GM21737 (cell line): ENCODE results near the gene FAM120B.
"Not testable (repeated sequence)": the region's sequence is repeated elsewhere in the genome, so short reads cannot be mapped to it uniquely, and the experiment has no call there.

ENCODE experiments used
- ATAC-seq: cut with Tn5 transposase; IDR thresholded peaks from one replicate; pipeline ENCODE4 v1.9.1; 2021; ENCODE audit warnings: mild to moderate bottlenecking, moderate library complexity; ENCODE audit not compliant: unreplicated experiment

Gene FAM120B

DNA sequence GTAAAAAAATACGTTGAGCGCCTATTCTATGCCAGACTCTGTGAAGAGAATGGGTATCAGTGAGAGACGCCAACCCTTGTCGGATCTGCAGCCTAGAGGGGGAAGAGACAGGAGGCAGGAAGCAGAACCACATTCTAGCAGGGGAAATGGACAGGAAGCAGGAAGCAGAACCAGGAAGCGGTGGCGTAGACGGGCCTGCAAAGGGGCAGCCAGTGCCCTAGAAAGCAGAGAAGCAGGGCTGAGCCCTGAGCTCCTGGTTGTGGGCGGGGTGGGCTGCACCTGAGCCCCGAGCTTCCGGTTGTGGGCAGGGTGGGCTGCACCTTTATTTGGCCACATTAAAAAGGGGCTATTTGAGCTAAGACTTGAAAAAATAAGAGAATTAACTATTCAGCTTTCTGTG lies 71.9 kb downstream of the FAM120B start:
- no peak for ATAC-seq

DNA sequence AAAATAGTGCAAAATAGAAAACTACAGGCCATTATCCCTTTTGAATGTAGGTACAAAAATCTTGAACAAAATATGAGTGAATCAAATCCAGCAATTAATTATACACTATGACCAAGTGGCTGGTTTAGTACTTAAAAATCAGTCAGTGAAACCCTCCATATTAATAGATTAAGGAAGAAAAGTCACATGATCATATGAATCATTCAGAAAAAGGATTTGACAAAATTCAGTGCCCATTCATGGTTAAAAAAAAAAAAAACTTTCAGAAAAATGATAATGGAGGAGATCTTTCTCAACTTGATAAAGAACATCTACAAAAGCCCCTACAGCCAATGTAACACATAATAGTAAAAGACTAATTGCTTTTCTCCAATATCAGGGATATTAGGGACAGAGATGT lies 75.0 kb downstream of the FAM120B start:
- no peak for ATAC-seq

DNA sequence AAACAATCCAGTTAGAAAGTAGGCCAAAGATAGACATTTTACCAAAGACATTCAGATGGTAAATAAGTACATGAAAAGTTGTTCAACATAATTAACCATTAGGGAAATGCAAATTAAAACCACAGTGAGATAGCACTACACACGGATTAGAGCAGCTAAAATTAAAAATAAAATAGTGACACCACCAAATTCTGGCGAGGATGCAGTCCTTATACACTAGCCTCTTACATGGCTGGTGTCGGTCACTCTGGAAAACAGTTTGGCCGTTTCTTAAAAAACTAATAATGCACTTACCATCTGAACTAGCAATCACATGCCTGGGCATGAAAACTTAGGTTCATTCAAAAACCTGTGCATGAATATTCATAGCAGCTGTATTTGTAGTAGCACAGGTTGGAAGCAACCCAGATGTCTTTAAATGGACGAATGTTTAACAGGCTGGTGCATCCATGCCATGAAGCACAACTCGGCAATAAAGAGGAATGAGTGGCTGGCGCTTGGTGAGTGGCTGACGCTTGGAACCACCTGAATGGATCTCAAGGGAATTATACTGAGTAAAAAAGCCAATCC lies 77.0 kb downstream of the FAM120B start:
- no peak for ATAC-seq

DNA sequence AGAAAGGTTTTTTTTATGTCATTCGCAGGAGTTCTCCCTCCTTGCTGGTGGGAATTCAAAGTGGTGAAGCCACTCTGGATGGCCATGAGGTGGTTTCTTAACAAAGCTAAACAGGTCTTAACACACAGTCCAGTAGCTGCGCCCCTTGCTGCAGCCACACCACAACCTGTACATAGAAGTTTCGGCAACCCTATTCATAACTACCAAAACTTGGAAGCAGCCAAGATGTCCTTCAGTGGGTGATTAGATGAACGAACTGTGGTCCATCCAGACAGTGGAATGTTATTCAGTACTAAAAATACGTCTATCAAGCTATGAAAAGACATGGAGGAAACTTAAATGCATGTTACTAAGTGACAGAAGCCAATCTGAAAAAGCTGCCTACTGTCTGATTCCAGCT lies 78.9 kb downstream of the FAM120B start:
- no peak for ATAC-seq

DNA sequence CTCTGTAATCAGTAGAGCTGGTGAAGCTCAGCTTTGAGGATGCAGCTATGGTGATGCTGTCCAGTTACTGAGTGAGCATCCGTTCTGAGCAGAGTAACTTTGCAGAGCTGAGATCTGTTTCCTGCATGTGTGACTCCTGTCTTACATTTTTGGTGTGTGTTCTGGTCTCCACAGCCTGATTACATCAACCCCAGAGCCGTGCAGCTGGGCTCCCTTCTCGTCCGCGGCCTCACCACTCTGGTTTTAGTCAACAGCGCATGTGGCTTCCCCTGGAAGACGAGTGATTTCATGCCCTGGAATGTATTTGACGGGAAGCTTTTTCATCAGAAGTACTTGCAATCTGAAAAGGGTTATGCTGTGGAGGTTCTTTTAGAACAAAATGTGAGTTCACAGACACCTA lies 81.6 kb downstream of the FAM120B start:
- no peak for ATAC-seq

DNA sequence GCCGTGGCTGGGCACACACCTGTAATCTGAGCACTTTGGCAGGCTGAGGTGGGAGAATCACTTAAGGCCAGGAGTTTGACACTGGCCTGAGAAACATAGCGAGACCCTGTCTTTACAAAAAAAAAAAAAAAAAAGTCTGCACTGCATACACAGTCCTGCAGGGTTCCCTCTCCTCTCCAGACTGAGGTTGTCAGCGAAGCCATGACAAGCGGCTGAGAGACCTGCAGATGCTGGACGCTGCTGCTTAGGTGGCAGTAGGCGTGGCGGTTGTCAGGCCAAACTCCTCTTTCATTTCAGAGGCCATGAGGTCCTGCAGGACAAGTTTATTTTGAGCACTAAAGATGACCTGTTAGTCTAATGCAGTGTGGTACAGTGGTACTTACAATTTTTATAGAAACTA lies 86.5 kb downstream of the FAM120B start:
- no peak for ATAC-seq

DNA sequence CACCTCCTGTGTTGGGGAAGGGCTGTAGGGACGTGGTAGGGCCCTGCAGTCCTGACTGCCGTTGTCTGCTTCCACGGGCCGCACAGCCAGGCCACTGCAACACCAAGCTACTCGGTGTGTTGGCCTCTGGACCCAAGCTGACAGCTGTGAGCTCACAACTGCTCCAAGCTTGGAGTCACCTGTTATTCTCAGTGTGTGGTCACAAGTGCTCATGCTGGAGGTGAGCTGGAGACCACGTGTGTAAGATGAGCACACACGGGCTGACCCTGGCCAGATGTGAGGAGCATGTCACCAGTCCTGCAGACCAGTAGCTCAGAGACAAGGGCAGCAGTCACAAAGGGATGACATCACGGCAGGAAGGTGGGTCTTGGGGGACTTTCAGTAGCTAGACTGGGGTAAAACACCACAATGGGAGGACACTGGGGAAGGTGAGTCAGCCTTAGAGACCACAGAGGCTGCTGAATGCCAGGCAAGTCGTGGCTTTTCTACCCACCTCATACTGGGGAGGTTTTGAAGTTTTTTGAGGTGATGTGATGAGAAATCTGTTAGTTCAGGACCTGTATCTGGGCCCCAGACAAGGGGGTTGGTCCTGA lies 87.3 kb downstream of the FAM120B start:
- ATAC-seq, result no peak

DNA sequence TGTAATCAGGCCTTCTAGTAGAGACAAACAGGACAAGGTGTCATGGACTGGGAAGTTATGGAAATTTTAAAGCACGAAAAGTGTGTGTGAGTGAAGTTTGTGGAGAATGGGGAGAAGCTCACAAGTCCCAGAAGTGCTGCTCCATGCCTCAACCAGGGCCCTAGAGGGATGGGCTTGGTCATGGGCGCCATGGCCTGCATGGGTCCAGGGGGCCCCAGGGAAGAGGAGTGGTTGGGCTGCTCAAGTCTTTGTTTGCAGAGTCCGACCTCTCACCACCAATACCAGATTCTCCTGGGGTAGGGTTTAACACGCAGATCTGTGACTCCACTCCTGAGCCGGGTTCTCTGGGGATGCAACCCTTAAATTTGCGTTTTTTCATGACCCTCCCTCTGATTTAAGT lies 88.4 kb downstream of the FAM120B start:
- ATAC-seq, result no peak

DNA sequence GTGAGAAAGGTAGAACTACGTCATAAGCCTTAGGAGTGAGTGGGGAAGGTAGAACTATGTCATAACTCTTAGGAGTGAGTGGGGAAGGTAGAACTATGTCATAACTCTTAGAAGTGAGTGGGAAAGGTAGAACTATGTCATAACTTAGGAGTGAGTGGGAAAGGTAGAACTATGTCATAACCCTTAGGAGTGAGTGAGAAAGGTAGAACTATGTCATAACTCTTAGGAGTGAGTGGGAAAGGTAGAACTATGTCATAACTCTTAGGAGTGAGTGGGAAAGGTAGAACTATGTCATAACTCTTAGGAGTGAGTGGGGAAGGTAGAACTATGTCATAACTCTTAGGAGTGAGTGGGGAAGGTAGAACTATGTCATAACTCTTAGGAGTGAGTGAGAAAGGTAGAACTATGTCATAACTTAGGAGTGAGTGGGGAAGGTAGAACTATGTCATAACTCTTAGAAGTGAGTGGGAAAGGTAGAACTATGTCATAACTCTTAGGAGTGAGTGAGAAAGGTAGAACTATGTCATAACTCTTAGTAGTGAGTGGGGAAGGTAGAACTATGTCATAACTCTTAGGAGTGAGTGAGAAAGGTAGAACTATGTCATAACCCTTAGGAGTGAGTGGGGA lies 92.3 kb downstream of the FAM120B start:
- not testable (repeated sequence) for ATAC-seq

DNA sequence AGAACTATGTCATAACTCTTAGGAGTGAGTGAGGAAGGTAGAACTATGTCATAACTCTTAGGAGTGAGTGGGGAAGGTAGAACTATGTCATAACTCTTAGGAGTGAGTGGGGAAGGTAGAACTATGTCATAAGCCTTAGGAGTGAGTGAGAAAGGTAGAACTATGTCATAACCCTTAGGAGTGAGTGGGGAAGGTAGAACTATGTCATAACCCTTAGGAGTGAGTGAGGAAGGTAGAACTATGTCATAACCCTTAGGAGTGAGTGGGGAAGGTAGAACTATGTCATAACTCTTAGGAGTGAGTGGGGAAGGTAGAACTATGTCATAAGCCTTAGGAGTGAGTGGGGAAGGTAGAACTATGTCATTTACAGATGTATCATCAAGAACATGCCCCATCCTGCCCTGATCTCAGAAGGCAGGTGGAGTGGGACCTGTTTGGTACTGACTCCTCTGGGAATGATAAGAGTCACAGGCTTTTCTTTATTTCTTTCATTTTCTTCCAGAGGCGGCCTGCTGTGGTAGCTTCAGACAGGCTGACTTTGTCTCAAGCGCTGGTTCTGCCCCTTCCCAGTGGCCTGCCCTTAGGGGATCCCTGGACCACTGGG lies 93.5 kb downstream of the FAM120B start:
- ATAC-seq, result not testable (repeated sequence)

DNA sequence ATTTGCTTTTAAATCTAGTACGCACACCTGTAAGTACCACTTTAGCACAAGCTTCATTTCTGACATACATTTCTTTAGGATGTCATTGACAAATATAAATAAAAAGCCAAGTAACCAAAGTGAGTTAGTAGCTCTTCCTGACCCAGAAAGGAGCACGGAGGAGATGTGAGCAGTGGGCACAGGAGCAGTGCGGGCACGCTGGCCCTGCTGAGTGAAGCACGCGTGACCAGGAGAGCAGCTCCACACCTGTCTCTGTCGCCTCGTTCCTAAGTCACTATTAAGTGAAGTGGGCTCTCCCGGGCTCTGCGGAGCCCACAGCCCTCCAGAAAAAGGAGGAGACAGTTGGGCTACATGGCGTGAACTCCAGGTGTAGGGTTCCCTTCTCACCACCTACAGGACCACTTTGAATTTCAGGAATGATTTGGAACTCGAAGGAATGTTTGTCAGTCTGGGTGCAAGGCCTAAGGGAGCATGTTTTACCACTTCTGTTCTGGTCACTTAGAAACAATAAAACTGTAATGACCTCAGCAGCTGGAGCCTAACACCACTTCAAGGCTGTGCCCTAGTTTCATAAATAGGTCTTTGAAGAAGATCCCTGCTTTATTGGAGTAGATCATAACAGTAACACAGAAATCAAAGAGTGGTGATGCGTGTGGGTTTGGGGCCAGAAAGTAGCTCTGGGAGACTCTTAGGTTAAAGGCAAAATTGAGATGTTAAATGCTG lies 95.9 kb downstream of the FAM120B start:
- no peak for ATAC-seq

DNA sequence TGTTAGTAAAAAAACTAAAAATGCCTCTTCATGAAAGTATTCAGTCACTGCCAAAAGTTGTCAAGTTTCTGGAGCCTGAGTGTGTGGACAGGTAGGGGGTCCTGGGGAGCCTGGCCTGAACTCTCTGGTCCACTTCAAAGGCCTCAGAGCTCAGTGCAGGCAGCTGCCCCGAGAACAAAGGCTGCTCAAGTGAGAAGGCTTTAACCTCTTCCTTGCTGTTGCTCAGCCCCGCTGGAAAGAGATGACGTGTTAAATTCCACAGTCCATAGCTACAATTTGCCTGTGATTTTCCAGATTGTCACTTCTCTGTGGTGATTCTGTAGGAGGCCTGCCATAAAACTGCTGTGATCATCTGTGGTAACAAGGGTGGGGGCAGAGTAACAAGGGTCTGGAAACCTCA lies 96.9 kb downstream of the FAM120B start:
- ATAC-seq, result no peak

DNA sequence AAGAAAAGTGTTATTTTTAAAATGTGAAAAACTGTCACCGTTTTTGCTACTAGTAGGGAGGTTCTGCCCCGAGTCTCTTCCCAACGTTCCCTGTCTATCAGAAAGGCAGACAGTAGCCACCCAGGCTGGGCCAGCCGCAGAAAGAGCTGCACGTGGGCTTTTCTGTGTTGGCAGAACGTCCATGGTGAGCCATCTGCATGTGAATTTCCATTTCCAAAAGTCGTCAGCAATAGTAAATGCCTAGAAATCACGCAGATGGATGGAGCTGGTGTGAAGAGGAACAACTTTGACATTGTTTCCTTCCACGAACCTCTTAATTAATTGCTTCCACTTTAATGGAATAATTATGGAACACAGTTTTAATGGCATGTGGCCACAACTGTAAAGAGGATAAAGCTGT lies 97.5 kb downstream of the FAM120B start:
- no peak for ATAC-seq

DNA sequence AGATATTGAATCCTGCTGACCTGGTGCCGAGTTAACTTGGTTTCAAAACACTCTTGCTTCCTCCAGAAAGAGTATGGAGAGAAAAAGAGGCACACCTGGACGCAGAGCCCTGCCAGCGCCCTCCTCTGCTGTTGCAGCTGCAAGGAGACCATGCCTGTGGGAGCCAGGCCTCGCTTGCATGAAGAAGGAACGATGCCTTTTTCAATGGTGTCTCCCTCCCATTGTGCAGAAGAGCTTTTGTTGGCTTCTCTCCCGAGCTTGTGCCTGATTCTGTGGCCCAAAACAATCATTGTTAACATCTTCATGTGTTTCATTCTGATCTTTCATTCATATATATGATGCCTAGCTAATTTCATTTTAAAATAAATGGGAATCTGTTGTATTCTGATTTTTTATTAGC lies 98.1 kb downstream of the FAM120B start:
- no peak for ATAC-seq

DNA sequence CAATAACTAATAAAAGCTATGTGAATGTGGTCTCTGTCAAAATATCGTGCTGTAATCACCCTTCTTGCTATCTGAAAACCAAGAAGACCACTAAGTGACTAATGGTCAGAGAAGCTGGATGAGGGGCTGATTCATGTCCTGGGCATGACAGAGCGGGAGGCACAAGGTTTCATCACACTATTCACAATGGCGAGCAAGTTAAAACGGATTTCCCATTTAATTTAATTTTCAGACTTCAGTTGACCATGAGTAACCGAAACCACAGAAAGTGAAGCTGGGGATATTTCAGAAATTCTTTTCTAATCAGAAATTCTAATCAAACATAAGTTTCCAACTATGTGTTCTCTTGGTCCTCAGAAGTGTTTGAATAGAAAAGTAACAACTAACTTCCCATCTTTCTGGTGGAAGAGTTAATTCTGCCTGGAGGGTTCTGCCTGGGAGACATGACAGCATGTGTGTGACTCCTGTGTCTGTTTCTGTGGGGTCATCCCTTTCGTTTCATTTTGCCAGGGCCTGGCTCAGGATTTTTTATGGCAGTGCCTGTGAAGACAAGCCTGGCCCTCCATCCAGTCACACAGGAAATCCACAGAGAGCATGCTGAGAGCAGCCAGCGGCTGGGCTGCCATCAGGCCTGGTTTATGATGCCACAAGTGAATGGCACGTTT lies 98.9 kb downstream of the FAM120B start:
- no peak for ATAC-seq

DNA sequence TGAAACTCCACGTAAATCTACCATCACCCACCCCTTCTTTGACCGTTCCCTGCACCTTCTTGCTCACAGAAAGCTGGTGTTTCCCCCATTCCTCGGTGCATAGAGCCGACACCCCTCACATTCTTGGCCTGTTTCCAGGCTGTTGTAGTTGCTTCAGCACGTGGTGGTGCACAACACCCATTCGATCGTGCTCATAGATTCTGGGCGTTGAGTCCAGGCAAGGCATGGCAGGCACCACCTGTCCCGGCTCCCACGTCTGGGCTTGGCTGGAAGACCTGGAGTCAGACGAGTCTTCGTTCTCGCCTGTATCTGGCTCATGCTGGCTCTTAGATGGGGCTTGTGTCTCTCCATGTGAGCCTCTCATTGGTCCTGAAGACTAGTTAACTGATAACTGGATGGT lies 100.6 kb downstream of the FAM120B start:
- ATAC-seq, result no peak

DNA sequence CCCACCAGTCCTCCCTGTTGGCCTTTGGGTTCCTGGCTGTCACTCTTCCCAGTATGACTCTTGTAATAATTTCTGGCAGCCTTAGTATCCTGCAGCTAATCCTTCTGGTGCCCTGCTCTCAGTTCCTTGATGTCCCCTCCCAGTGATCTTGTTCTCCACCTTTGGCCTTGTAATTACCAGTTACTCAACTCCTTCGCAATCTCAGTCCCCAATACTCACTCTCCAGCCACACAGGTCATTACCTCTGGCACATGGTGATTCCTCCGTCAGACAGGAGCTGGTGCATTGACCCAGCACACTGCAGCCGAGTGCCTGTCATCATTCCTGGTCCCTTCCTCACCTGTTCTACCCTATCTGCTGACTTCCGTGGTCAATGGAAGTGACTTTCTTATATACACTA lies 101.4 kb downstream of the FAM120B start:
- ATAC-seq, result no peak

DNA sequence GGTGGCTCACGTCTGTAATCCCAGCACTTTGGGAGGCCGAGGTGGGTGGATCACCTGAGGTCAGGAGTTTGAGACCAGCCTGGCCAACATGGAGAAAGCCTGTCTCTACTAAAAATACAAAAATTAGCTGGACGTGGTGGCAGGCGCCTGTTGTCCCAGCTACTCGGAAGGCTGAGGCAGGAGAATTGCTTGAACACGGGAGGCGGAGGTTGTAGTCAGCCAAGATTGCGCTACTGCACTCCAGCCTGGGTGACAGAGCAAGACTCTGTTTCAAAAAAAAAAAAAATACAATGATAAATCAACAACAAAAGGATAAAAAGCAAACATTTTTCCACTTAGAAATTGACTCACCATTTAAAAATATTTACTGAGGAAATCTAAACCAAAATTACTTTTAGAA lies 103.2 kb downstream of the FAM120B start:
- ATAC-seq, result not testable (repeated sequence)

DNA sequence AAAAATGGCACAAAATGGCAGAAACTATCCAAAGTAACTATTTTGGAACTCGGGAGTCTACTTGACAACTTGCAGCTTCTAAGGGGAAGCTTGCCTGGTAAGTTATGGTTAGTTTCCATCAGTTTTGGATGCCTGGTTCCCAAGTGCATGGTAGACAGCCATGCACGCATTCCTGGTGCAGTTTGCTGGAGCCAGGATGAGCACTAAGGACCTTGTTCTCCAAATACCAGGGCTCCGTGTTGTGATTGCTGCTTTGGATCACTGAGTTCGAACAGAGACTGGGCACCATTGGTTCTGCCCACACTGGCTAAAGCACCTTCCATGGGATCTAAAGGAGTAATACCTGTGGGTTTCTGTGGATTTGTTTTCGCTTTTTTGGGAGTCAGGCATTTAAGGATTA lies 103.7 kb downstream of the FAM120B start:
- no peak for ATAC-seq

DNA sequence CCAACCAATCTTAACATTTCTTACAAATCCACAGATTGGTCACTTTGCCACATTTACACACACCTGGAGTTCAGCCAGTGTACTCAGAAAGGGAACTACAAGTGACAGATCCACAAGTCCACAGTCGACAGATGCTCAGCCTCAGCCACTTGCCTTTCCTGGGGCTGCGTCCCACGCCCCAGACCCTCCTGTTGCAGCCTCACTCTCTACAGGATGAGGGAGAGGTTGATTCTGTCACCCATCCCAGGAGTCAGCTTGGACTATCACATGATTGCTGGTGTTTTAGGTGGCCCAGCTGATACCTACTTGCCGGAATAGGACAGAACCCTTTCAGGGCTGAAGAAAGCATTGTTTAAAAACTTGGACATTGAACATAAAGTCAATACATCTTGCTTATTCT lies 108.8 kb downstream of the FAM120B start:
- ATAC-seq, result no peak

DNA sequence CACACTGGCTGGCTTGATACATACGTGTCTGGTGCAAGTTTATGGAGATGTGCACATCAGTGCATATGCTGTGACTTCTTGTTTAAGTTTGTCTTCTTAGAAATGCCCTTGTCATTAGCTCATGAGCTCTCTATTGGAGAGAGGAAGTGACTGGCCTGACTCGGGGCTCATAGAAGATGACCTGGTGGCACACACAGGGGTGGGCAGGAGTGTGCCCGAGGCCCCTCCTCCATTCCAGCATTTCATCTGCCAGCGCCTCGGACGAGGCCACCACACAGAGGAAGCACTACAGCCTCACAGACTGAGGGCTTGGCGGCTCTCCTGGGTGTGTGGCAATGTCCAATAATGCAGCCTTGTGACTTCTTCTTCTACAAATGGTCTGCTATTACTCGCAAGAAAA lies 109.7 kb downstream of the FAM120B start:
- ATAC-seq, result no peak
